ENCODE measurements around the gene RIMBP2.

Gene RIMBP2

DNA sequence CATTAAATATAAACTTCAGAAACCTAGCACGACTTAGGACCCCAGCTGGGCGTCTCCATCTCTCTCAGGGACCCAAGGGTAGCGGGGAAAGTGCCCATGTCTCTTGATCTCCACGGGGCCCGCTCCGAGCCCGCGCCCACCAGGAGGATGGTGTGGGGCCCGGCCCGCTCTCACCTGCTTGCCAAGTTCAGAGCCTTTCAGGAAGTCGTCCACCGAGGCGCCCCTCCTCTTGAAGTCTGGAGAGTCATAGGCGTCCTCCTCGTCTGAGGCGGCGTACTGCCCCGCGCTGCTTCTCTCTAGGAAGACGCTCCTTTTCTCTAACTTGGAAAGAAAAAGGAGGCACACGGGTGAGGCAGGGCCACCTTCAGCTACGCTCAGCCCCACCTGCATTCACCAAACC is 281.5 kb downstream of the RIMBP2 start:
- DNase-seq (ENCODE audit: low read depth in 2 of 3, low spot score in 2 of 3): no peak

DNA sequence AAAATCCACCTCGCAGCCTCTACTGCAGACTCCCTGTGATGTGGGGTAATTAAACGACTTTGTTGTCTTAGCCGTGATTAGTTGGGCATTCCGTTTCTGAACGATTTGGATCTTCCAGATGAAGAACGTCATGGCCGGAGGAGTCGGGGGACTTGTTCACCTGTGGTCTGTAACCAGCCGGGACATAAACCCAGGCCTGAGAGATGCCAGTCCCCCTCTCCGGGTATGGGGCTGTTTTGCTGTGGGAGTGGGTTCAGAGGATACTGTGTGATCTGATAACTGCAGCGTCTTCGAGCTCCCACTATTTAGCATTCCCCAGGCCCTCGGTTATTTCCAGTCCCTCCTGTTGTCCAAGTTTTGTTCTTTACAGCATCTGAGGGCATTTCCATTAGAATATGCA is 282.3 kb downstream of the RIMBP2 start:
- DNase-seq (ENCODE audit: low read depth in 2 of 3, low spot score in 2 of 3): no peak

GRCh38 chr12:130433411-130433810 is 282.7 kb downstream of the RIMBP2 start:
- no peak for DNase-seq (ENCODE audit: low read depth in 2 of 3, low spot score in 2 of 3)

GRCh38 chr12:130431176-130431575 is 284.9 kb downstream of the RIMBP2 start:
- no peak for DNase-seq (ENCODE audit: low read depth in 2 of 3, low spot score in 2 of 3)

DNA sequence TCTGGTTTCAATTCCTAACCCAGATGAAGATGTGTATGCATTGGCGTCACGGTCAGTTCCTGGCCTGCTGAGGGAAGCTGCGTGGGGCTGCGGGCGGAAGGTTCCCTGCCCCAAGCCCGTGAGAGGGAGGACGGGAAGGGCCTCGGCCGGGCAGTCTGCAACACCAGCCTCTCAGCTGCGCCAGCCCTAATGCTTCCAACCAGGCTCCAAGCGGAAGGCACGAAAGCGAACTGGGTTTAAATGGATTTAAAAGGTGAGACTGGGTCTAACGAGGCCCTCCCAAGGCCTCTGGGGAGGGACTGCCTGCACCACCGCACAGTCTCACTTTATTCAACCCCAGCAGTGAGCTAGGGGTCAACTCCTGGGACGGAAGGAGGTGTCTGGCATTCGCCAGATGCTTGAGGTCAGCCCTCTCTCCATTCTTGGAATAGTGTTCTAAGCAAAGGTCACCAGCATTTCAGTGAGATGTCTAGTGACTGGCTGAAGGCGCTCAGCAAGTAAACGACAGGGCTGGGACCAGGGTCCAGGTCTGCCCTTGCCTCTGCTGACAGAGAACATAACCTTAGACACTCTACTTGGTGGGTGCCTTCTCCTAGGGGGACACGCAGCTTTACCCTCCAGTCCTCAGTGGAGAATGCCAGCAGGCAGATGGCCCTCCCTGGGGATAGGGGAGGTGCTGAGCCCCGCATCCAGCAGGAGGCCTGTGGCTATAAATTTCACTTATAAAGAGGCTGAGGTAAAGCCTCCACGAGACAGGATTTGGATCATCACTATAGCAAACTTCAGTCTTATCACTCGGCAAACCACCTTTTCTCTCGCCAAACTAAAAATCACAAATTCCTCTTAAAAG is 286.2 kb downstream of the RIMBP2 start:
- no peak for DNase-seq (ENCODE audit: low read depth in 2 of 3, low spot score in 2 of 3)

GRCh38 chr12:130428116-130428515 is 288.0 kb downstream of the RIMBP2 start:
- no peak for DNase-seq (ENCODE audit: low read depth in 2 of 3, low spot score in 2 of 3)

DNA sequence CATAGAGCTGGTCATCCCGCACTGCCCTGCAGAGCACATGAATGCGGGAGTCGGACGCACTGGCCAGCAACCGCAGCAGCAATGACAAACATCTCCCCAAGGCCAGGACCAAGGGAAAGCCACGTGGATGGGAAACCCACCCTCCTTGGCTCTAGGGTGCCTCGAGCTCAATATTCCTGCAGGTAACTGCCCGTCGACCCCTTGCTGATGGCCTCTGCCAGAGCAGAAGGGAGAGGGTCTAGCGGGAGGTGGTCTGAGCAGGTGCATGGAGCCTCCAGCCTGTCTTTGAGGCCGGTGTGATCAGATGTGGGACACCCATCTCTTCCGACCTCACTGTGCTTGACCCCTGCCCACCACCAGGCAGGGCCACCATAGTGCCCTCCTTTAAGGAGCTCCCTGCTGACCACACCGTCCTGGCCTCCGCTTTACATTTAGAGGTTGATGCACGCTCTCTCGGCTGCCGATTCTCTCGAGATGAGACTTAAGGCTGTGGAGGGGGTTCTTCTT is 288.7 kb downstream of the RIMBP2 start:
- no peak for DNase-seq (ENCODE audit: low read depth in 2 of 3, low spot score in 2 of 3)

- no peak for DNase-seq (ENCODE audit: low read depth in 2 of 3, low spot score in 2 of 3)
Measured at GRCh38 chr12:130425698-130426245, 290.3 kb downstream of the RIMBP2 start.

DNA sequence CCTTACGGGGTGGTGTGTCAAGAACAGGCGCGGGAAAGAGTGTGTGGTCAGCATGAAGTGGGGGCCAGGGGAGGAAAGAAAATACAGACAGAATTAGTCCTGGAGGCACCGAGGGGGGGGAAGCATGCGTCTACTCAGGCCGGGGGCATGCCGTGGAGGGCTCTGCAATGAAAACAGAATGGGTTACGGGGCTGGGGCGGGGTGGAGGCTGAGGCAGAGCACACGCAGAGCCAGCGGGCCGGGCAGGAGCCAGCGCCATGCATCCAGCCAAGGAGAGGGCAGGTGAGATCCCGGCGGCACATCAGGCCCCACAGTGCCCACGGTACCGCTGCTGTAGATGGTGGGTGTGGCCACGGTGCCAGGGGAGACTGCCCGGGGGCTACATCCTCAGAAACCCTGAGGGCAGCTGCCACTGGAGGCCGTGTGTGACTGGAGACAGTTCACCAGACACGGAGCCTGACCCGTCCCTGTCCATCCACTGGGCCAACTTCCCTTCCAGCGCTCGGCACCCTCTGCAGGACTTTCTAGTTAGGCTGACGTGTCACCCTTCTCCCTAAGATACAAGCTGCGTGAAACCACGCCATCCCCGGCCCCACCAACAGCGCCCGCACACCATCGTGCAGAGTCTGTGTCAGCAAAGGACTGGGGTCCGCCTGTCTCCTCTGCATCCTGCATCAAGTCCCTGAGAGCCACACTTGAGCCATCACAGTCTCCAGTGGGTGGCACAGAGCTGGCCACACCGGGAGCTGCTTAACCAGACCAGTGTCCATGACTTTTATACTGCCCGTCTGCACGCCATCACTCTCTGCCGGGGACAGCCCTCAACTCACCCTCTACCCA is 291.0 kb downstream of the RIMBP2 start:
- no peak for DNase-seq (ENCODE audit: low read depth in 2 of 3, low spot score in 2 of 3)

- DNase-seq (ENCODE audit: low read depth in 2 of 3, low spot score in 2 of 3): no peak
Measured at GRCh38 chr12:130423991-130424857, 291.9 kb downstream of the RIMBP2 start.

DNA sequence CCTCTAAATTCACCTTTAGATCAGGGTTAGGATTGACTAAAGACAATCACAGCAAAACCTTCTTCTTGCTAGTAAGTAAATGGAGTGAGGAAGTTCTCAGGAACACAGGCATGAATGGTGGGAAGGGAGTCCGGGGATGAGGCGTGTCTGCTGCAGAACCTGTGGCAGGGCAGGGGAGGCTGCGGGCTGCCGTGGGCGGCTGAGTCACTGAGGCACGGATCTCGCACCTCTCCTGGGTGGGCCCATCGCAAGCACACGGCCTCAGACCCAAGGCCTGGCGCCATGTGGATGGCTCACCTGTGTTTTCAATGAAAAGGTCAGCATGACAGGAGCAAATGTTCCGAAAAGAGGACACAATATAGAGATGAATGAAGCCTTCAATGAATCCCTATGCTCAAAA is 293.0 kb downstream of the RIMBP2 start:
- DNase-seq (ENCODE audit: low read depth in 2 of 3, low spot score in 2 of 3): no peak

DNA sequence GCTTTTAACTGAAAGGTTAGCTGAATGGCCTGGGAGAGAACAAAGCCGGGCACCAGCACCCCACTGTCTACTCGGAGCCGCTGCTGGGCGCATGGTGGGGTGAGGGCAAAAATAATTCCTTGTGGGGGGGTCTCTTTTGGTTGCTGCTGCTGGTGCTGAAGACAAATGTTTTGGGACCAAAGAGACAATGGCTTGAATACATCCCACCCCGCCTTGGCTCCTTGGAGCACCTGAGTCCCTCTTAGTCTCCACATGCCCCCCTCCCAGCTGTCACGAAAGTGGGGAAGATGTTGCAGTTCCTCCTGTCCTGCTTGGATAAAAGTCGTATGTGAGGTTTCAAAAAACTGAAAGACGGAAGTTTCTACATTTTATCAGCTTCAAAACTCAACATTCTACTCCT is 293.4 kb downstream of the RIMBP2 start:
- no peak for DNase-seq (ENCODE audit: low read depth in 2 of 3, low spot score in 2 of 3)

- no peak for DNase-seq (ENCODE audit: low read depth in 2 of 3, low spot score in 2 of 3)
Measured at GRCh38 chr12:130421896-130422295, 294.2 kb downstream of the RIMBP2 start.

DNA sequence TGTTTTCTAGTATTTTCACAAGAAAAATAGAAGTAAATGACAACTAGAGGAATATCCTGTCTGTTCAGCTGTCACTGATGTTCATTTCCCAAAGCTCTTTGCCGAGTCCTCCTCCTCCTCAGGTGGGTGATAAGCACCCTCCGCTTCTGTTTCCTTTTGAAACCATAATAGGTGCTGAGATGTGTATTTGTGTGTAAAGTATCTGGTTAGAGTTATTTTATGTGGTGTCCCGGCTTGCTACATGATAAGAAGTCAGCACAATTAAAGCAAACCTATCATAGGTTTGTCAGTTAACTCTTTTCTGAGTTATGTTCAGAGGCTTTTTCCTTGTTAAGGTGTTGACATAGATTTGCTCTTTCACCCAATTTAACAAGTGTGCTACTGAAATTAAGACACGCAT is 296.0 kb downstream of the RIMBP2 start:
- no peak for DNase-seq (ENCODE audit: low read depth in 2 of 3, low spot score in 2 of 3)

- no peak for DNase-seq (ENCODE audit: low read depth in 2 of 3, low spot score in 2 of 3)
Measured at GRCh38 chr12:130419116-130419515, 297.0 kb downstream of the RIMBP2 start.

DNA sequence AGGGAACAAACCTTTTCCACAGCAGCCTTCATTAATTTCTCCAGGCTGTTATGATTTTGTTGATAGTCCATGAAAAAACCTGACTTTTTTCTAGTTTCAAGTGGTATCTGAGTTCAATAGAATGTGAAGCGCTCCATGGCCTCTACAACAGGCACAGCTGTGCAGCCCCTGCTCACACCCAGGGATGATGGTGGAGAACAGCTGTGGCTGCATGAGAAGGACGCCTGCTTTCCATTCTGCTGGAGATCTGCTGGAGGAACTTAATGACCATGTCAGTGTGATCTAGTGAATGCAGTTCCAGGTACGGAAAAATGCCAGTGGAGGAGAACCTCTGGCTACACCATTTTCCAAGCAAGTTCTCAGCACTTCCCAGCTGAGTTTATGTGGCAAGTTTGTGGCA is 297.8 kb downstream of the RIMBP2 start:
- DNase-seq (ENCODE audit: low read depth in 2 of 3, low spot score in 2 of 3): no peak

GRCh38 chr12:130414381-130414780 is 301.7 kb downstream of the RIMBP2 start:
- no peak for DNase-seq (ENCODE audit: low read depth in 2 of 3, low spot score in 2 of 3)

GRCh38 chr12:130413909-130414308 is 302.2 kb downstream of the RIMBP2 start:
- no peak for DNase-seq (ENCODE audit: low read depth in 2 of 3, low spot score in 2 of 3)

DNA sequence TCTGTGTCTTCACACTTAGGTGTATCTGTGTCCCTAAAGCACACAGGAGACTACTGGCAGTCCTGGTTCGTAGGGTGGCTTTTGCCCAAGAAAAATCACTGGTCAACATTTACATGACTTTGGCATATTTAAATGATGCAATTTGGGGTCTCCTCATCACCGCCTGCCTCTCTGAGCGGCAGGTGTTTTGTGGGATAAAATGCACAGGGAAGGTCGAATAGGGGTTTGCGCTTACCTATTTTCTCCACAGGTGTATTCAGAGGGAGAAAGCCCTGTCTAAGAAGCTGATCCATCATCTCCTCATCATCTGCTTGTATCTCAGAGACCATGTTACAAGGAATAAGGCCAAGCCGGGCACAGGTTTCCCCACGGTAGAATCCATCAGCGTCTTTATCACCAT is 303.7 kb downstream of the RIMBP2 start:
- no peak for DNase-seq (ENCODE audit: low read depth in 2 of 3, low spot score in 2 of 3)

DNA sequence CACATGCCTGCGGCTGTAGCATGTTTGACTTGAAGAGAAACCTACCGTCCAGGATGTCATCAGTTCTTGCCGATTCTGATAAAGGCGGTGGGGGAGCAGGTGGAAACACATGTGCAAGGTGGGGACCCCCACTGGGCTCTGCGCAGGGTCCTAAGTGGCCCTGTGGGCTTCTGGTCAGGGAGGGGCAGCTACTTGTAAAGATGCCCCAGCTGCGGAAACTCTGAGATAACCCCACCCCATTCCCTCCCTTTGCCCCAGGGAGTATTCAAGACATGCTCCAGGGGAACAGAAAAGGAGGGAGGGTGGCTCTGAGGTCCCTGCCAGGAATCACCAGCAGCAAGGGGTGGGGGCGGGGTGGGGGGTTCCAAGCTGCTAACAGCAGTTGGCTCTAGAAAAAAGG is 310.8 kb downstream of the RIMBP2 start:
- DNase-seq (ENCODE audit: low read depth in 2 of 3, low spot score in 2 of 3): no peak

DNA sequence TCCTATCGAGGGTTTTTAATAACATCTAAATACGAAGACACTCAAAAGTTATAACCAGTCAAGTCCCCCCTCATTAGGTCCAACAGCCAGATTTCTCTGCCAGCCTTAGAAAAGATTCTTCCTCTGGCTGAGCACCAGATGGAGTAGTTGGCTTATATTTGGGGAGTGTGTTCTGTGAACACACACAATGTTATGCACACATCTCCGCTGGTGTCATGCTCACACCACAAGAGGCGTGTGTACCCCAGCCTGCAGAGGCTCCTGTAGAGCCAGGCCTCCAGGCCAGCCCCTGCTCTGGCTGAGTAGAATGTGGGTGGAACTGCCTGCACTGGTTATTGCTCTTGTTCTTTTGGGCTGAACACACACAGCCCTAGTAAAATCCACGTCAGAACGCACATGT is 314.4 kb downstream of the RIMBP2 start:
- DNase-seq (ENCODE audit: low read depth in 2 of 3, low spot score in 2 of 3): no peak
